GM18502 (cell line): ENCODE measurements around the gene ZBTB7B.

Source experiments
- ATAC-seq: cut with Tn5 transposase; IDR thresholded peaks from one replicate; pipeline ENCODE4 v1.9.1; 2021; ENCODE audit warnings: mild to moderate bottlenecking; ENCODE audit not compliant: unreplicated experiment, poor library complexity

Gene ZBTB7B

DNA sequence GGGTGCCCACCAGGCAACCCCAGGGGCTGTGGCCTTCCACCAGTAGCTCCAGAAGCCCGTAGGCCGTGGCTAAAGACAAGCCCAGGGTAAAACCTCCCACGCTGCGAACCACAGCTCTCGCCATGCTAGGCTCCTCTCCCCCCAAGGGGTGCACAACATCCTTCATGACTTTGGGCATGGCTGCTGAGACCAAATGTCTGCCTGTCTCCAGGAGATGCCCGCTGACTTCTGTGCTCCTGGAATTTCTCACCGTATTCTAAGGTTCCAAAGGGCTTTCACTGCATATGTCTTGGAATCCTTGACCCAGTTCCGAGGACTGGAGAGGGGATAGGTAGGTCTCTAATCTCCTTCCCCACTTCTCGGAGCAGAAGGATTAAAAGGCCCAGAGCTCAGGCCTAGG is 30.9 kb downstream of the ZBTB7B start, which contains the start of the genes DCST1 and DCST2:
TSS of gene DCST1 (plus strand) at position 301 of the 400 bp plus-strand sequence. CDS start 213 bp downstream, outside the sequence.
TSS of gene DCST2 (minus strand) at position 258 of the 400 bp plus-strand sequence. CDS start at position 178, 80 bp downstream.
- ATAC-seq = no peak

DNA sequence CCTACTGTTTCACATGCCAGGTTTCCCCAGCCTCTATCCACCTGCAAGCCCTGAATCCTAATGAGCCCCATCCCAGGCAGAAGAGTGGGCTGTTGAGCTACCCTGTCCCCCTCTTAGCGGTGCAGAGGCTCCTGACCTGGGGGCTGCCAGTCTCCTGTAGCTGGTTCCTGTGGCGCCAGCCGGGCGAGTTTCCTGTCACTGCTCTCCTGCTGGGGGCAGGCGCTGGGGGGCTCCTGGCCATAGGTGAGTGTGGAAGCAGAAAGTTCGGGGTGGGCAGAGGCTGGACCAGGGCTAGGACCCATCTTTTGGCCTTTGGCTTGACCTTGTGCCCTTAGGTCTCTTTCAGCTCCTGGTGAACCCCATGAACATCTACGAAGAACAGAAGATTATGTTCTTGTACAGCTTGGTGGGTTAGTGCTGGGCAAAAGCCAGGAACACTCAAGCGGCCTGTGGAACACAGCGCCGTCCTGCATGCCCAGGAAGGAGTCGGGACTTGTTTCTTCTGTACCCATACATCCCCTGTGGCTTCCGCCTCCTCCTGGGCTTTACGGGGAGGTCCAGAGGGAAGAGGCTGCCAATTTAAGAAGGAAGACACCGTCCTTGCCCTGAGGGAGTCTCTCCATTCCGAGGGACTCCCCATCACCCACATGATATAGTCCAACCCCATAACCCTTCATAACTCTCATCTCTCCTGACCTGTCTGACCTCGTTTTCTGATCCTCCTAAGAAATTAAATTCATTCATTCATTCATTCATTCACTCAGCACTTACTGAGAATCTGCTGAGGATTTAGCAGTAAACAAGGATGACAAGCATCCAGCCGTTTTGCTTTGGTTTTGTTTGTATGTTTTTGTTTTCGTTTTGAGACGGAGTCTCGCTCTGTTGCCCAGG is 32.0 kb downstream of the ZBTB7B start:
- ATAC-seq = no peak

DNA sequence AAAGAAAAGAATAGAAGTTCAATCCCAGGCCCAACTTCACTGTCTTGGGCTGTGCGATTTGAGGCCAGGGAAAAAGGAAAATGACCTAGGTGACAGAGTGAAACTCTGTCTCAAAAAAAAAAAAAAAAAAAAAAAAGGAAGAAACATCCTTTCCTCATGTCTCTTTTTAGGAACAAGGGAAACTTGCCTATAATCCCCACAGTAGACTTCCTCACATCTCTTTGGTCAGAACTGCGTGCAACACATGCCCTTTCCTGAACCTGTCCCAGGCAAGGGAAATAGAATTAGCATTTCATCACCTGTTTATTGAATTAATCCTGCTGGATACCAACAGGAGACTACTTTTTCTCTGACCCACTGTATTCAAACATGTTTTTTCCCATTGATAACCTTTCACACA is 33.3 kb downstream of the ZBTB7B start:
- ATAC-seq = no peak

DNA sequence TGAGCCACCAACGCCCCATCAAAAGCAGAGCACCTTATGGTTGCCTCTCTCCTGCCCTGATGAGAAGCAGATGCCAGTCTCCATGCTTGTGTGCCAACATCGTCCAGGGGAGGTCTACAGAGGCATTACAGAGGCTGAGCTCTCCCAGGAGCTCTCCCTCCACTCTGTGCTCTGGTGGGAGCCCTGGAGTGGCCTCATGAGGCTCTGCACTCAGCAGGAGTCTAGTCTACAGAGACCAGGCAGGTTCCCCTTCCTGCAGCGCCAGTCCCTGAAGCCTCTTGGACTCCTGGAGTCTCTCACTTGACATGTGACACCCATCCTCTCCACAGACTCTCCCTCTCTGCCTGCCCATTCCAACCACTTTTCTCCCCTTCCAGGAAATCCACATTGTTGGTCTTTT is 34.4 kb downstream of the ZBTB7B start:
- ATAC-seq = no peak

DNA sequence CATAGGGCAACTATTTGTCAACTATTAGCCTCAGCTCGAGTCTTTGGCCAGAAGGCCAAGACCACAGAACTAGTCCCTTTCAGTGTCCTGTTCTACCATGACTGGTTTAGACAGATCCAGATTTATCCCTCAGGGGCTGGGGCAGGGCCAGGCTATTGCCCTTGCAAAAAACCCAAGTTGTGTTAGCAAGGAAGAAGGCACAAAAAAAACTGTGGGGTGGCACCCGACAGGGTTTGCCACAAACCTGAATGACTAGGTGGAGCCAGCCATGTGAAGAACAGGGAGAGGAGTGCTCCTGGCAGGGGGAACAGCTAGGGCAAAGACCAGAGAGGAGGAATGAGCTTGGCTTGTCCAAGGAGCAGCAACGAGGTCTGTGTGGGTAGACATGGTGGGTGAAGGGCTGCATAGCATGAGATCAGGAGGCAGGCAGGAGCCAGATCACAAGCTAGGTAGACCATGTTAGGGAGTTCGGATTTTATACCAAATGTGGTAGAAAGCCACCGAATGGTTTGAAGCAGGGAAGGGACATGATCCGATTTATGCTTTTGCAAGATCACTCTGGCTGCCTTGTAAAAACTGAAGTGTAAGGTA is 35.3 kb downstream of the ZBTB7B start:
- no peak for ATAC-seq

DNA sequence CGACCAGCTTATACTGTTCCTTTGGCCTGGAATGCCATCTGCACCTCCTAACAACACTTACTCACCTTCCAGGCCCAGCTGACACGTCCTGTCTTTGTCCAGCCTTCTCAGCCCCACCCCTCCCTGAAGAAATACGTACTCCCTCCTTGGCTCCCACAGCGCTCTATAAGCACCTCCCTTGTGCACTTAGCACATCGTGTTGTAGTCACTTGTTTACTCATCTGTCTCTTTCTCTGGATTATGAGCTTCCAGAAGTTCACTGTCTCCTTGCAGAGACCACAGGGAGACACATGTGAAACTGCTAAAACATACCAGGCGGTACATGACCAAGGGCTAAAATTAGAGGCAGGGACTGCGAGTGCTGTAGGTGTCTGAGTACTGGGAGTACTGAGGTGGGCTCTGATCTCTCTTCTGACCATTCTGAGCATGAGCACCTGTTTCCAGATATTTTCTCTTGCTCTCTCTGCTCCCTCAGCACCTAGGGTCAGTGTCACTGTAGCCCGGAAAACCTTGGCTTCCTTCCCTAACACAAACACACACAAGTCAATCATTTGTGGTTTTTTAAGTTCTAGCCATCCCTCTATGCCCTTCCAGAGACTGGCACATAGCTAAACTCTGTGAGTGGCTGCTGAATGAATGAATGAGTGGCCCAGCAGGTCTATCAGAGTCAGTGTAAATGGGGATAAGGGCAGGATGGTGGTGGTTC is 36.2 kb downstream of the ZBTB7B start:
- no peak for ATAC-seq

DNA sequence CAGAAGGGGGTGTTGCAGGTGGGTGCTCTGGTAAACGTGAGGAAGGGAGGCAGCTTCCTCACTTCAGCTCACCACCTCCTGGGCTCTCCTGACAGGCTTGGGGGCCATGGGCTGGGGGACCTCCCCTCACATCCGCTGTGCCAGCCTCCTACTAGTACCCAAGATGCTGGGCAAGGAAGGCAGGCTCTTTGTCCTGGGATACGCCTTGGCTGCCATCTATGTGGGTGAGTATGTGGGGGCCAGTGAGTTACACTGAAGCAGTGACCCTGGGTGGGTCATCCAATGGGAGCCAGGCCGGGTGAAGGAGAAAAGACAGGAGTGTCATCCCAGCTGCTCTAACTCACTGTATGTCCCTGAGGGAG is 36.7 kb downstream of the ZBTB7B start:
- ATAC-seq = no peak

DNA sequence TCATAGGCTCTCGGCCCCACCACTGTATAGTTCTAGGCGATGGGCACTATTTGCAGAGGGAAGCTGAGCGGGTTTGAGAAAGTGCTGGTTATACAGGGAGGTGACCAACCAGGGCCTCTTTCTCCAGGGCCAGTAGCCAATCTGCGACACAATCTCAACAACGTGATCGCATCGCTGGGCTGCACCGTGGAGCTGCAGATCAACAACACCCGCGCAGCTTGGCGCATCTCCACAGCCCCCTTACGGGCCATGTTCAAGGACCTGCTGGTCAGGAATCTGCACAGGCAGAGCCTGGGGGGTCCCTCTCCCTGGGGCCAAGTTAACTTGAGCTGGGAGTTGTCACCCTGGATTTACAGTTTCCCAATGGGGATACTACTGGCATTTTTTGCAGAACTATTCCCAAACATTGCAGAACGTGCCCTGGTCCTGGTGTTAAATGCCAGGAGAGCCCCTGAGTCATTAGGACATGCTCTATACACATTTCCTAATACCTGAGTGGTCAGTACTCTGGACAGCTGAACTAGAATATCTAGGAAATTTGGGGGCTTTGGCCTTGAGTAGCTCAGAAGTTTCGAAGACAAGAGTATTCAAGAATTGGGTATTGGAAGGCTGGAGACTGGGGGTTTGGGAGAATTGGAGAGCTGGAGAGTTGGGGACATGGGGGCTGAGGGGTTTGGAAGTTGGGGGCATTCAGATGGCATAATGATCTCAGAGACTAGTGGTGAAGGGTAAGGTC is 37.9 kb downstream of the ZBTB7B start:
- ATAC-seq = no peak

DNA sequence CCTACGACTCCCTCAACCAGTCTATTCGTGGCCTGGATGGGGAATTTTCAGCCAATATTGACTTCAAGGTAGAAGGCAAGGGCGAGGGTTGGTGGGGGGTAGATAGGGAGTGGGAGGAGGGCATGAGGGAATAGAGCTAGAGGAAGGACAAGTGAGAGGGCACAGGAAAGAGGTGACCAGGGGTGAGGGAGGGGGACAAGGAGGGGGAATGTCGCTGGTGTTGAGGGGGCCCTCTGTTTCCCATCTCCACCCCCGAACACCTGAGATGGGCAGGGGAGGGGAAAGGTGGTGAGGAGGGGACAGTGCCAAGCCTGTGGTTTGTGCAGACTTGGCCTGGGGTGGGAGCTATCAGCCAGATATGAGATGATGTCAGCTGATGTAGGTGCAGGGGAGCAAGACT is 40.2 kb downstream of the ZBTB7B start:
- ATAC-seq = no peak

DNA sequence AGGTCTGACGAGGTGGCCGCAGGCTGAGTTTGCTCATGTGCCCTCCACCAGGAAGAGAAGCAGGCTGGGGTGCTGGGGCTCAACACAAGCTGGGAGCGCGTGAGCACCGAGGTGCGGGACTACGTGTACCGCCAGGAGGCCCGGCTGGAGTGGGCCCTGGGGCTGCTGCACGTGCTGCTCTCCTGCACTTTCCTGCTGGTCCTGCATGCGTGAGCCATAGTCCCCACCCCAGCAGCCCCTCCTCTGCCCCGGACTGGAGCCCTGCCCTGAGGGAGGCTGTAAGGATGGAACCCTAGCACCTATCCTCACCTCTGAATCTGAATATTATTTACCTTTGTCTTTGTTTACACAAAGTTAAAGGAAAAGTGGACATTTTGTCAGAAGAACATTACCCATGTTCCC is 40.7 kb downstream of the ZBTB7B start:
- no peak for ATAC-seq

DNA sequence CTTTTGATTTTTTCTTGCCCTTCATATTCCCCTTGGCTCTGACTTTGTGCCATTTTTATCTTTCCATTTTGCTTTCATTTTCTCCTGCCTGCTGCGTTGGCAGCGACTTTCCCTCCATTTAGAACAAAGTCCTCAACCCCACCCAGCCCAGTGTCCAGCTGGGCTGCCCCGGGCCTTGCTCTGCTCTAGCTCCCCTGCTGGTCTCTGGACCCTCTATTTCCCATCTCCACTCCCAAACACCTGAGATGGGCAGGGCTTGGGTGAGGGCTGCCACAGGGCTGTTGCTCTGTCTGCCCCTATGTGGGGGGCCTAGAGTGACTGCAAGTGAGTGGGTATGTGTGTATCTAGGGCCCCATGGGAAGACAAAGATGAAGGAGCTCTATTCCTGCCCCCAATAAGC is 41.2 kb downstream of the ZBTB7B start:
- ATAC-seq = no peak

DNA sequence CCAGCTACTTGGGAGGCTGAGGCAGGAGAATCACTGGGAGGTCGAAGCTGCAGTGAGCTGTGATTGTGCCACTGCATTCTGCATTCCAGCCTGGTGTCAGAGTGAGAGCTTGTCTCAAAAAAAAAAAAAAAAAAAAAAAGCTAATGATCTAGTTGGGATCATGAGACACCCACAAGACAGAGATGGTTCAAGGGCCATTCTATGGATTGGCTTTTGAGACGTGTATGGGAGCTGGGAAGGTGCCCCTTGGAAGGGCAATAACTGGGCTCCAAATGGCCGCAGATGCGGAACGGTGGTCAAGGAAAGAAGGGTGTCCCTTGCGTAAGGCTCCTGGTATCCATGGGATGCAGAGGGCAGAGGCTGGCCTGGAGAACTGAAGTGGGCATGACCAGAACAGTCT is 41.8 kb downstream of the ZBTB7B start:
- no peak for ATAC-seq

DNA sequence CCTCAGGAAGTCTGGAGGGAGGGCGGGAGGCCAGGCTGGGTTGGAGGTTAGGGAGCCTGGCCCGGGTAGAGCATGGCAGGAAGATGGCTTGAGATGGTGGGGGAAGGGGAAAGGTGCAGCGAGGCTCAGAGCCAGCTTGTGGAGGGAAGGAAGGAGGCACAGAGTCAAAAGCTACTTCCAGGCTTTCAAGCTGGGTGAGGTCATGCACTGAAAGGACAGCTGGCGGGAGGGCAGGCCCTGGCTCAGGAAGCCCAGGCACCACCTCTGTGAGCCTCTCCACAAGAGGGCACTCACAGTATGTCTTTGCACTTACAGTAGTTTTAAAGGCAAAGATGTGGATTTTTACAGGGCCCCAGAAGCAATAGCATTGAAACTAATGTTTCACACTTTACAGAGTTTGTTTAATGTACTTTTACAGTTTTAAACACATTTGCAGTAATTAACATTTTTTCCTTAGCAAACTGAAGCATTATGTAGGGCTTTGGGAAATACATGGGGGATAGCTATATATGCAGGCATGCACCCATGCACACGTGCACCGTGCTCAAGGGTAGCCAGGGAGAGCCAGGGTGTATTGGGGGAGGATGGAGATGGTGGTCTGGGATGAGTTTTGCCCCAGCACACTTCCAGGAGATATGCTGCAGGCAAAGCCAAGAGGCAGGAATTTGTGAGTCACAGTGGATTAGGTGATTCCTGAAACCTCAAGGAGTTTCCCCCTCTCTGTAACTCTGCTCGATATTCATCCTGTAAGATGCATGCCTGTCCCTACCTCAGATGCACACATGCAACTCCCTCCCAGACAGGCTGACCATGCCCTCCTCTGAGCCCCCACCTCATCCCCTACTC is 42.4 kb downstream of the ZBTB7B start:
- no peak for ATAC-seq

DNA sequence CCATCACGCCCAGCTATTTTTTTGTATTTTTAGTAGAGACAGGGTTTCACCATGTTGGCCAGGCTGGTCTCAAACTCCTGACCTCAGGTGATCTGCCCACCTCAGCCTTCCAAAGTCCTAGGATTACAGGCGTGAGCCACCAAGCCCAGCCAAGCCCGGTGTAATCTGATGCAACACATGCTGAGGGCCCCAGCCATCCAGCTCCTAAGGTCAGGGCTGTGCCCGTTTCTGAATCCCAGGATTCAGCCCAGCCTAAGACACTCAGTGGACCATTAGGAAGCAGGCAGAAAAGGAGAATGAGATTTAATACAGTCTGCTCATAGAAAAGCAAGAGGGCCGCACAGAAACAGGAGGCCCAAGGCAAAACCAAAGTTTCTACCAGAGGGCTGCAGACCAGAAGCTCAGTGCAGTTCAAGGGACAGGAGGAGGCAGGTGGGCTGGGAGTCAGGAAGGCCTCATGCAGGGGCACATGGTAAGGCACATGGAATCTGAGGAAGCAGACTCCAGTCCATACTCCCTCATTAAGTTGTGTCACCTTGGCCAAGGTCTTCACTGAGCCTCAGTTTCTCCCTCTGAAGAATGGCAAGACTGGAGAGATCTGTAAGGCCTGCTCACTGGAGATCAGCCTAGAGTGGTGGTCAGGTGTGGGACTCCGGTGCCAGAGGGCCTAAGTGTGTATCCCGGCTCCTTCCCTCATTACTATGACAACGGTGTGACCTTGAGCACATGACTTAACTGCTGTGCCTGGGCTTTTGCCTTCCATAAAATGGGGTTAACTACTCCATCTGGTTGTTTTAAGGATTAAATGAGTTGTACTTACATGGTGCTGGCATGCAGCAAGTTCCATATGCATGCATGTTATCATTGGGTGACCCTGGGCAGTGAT is 46.1 kb downstream of the ZBTB7B start:
- ATAC-seq = no peak

DNA sequence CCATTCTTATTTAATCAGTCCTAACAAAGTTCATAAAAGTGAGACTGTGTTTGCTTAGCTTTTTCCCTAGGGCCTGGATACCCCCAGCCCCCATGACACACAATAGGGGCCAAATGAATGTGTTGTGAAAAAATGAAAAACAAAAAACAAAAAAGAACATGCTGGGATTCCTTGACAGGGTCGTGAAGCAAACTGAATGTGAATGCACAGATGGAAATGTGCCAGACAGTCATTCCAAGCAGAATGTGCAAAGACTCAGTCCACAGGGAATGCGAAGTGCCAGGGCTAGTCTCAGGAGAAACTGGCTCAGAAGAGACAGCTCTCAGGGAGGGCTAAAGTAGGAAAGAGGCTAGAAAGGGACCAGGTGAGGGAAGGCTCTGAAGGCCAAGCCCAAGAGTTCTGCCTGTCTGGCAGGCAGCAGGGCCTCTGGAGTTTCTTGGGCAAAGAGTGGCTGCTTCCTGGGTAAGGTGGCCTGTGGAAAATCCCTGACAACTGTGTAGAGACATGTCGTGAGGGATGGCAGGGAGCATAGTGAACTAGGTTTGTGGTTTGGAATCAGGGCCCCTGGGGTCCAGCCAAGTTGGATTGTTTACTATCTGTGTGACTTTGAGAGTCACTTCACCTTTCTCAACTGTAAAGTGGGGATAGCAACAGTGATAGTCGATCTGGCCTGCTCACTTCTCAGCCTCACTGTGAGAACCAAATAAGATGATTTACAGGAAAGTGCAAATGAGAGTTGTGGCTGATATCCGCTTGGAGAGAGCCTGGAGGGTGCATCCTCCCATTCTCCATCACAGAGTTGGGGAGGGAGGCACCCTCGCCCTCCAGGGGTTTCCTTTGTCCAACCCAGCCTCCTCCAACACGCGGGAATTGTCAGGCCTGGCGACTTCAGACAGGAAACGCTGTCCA is 47.3 kb downstream of the ZBTB7B start:
- no peak for ATAC-seq

DNA sequence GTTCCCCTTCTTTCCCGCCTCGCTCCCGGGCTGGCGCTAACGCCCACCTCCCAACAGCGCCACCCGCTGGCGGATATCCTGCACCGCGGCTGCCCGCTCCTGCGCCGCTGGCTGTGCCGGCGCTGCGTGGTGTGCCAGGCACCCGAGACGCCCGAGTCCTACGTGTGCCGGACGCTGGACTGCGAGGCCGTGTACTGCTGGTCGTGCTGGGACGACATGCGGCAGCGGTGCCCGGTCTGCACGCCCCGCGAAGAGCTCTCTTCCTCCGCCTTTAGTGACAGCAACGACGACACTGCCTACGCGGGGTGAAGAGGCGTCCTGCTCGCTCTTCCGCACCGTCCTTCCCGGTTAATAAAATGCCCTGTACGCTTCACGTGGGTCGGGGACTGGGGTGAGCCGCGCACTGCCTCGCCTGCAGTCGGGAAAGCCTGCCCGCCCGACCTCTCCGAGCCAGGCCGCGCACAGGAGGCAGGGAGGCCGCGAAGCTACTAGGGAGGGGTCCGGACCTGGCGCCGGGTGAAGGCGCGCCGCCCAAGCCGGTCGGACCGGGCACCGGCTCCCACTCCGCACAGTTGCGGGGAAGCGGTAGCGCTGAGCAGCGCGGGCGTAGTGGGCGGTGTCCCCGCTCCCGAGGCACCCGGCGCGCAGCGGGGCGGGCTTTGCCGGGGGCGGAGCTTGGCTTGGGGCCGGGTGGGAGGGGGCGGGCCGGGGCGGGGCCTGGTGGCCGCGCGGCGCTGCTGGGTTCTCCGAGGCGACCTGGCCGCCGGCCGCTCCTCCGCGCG is 48.1 kb downstream of the ZBTB7B start, which contains the start of gene ADAM15:
TSS of gene ADAM15 (plus strand) at position 757 of the 782 bp plus-strand sequence. CDS start 71 bp downstream, outside the sequence.
- peak; percentile 66 for ATAC-seq

DNA sequence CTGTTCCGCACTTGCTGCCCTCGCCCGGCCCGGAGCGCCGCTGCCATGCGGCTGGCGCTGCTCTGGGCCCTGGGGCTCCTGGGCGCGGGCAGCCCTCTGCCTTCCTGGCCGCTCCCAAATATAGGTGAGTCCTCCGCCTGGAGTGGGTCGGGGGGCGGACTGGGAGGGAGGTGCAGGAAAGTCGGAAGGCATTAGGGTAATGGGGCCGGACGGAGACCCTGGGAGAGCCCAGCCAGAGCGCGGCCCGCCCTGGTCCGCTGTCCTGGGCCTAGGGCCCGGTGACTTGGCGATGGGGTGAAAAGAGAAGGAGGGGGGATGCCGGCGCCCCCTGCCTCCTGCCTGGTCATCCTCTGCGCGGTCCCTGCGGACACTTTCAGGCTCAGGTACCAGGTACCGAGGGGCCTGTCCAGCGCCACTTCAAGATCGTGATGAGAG is 48.8 kb downstream of the ZBTB7B start:
- ATAC-seq = peak; percentile 17
